ENCODE results near the gene APBA1.

Gene APBA1

GRCh38 chr9:69470186-69470977 lies 201.8 kb downstream of the APBA1 start:
- no peak for DNase-seq (ENCODE audit: low read depth, low spot score)
- TF ChIP-seq CTCF (IDR thresholded peaks at IDR 0.05; ENCODE audit: low read depth, low read length): no peak
- no peak overlapping the region for H3K4me3 ChIP-seq (ENCODE audit: low read depth, low read length)
- in situ Hi-C loops (cut with HindIII; ENCODE audit: low sequenced_read_pairs): no loop called here

- in situ Hi-C loops (cut with HindIII; ENCODE audit: low sequenced_read_pairs): no loop called here
Observed at GRCh38 chr9:69469136-69469535, 203.0 kb downstream of the APBA1 start.

GRCh38 chr9:69468380-69468779 lies 203.8 kb downstream of the APBA1 start:
- in situ Hi-C loops (cut with HindIII; ENCODE audit: low sequenced_read_pairs): no loop called here
- DNase-seq (ENCODE audit: low read depth, low spot score): no peak
- no peak for TF ChIP-seq CTCF (IDR thresholded peaks at IDR 0.05; ENCODE audit: low read depth, low read length)
- no peak overlapping the region for H3K4me3 ChIP-seq (ENCODE audit: low read depth, low read length)

More at GRCh38 chr9:69469136-69469535, 203.0 kb downstream of the APBA1 start:
- no peak for TF ChIP-seq CTCF (IDR thresholded peaks at IDR 0.05; ENCODE audit: low read depth, low read length)
- DNase-seq (ENCODE audit: low read depth, low spot score): no peak
- H3K4me3 ChIP-seq (ENCODE audit: low read depth, low read length): no peak overlapping the region

- no peak overlapping the region for H3K4me3 ChIP-seq (ENCODE audit: low read depth, low read length)
- in situ Hi-C loops (cut with HindIII; ENCODE audit: low sequenced_read_pairs): no loop called here
- peak; percentile 58 for DNase-seq (ENCODE audit: low read depth, low spot score)
- TF ChIP-seq CTCF (IDR thresholded peaks at IDR 0.05; ENCODE audit: low read depth, low read length): no peak
Observed at GRCh38 chr9:69466151-69466550, 206.0 kb downstream of the APBA1 start.

- in situ Hi-C loops (cut with HindIII; ENCODE audit: low sequenced_read_pairs): no loop called here
- no peak overlapping the region for H3K4me3 ChIP-seq (ENCODE audit: low read depth, low read length)
- DNase-seq (ENCODE audit: low read depth, low spot score): no peak
- no peak for TF ChIP-seq CTCF (IDR thresholded peaks at IDR 0.05; ENCODE audit: low read depth, low read length)
Observed at GRCh38 chr9:69465473-69465872, 206.7 kb downstream of the APBA1 start.

GRCh38 chr9:69463497-69464068 lies 208.6 kb downstream of the APBA1 start:
- no peak for DNase-seq (ENCODE audit: low read depth, low spot score)

More at GRCh38 chr9:69463497-69464068, 208.6 kb downstream of the APBA1 start:
- H3K4me3 ChIP-seq (ENCODE audit: low read depth, low read length): no peak overlapping the region
- in situ Hi-C loops (cut with HindIII; ENCODE audit: low sequenced_read_pairs): no loop called here
- TF ChIP-seq CTCF (IDR thresholded peaks at IDR 0.05; ENCODE audit: low read depth, low read length): no peak
